K562 (cell line): ENCODE data around the gene HNRNPM. TPM values are rescaled to one million over a fixed set of nuclear protein-coding genes. Genes with fewer than 3 reads are reported as not detected.

Experiments
- CAMTA2 ChIP-seq: fragments of 250-450 bp; sonication (Bioruptor Pico); conservative IDR thresholded peaks from 2 replicates; pipeline ENCODE4 v1.5.1; 2022
- FOXJ3 ChIP-seq: sonication (generic); formaldehyde crosslinking; IDR thresholded peaks from 2 replicates; pipeline ENCODE4 v1.4.0; 2020; ENCODE audit warnings: mild to moderate bottlenecking, missing genetic modification reagents
- MAZ ChIP-seq, 2 experiments: fragments of 450-650 bp in 1 of 2; sonication (generic) in 1 of 2; formaldehyde crosslinking; IDR thresholded peaks in 1 of 2; conservative IDR thresholded peaks in 1 of 2; 2 replicates each; pipeline versions ENCODE4 v1.4.0 to v1.5.0; 2020; ENCODE audit warnings: mild to moderate bottlenecking in 1 of 2, missing genetic modification reagents in 1 of 2
- MXI1 ChIP-seq: IDR thresholded peaks from 2 replicates; pipeline ENCODE4 v1.6.1; 2011; ENCODE audit warnings: low read depth, mild to moderate bottlenecking, improper control_type of control experiment, low read length
- NFRKB ChIP-seq: fragments of 450-650 bp; IDR thresholded peaks from 2 replicates; pipeline ENCODE4 v1.6.1; 2016; ENCODE audit warnings: low read depth
- PCBP1 ChIP-seq: fragments of 200-400 bp; formaldehyde crosslinking; IDR thresholded peaks from 2 replicates; pipeline ENCODE4 v1.6.1; 2018; ENCODE audit warnings: mild to moderate bottlenecking, low read depth, low read length; ENCODE audit not compliant: poor library complexity, severe bottlenecking
- ZFX ChIP-seq: sonication (generic); formaldehyde crosslinking; IDR thresholded peaks from 2 replicates; pipeline ENCODE4 v1.8.0; 2022; ENCODE audit warnings: mild to moderate bottlenecking, missing genetic modification reagents, moderate library complexity
- ZNF583 ChIP-seq: fragments of 250-450 bp; sonication (Bioruptor Pico); IDR thresholded peaks from 2 replicates; pipeline ENCODE4 v1.4.0; 2020
- polyA plus RNA-seq, 8 experiments: library from polyadenylated mRNA; depleted of rRNA in 4 of 8; stranded (reverse) in 5 of 8; unstranded in 3 of 8; fragments of >200 nt; fragmentation: Nextera tagmentation in 2 of 8; fragmentation: Illumina TruSeq in 1 of 8; extraction: Ambion mirVana in 2 of 8; extraction: Trizol in 1 of 8; gene quantifications; 2 replicates each; pipeline versions ENCODE4 v1.2.1 to v1.2.3, GENCODE V29; 2011 to 2014; ENCODE audit warnings: inconsistent platforms in 1 of 8, missing spikeins in 1 of 8
- total RNA-seq, 7 experiments: library from RNA; depleted of rRNA in 6 of 7; stranded (reverse); fragments of >200 nt in 6 of 7; fragmentation: Illumina TruSeq in 2 of 7; extraction: Trizol in 2 of 7; gene quantifications; 2 replicates each; pipeline versions ENCODE4 v1.2.1 to v1.2.3, GENCODE V29; 2011 to 2021; ENCODE audit warnings: low replicate concordance in 1 of 7
- TF ChIP-seq, protein P1 (sequence below): sonication (generic); formaldehyde crosslinking; IDR thresholded peaks from 2 replicates; pipeline ENCODE4 v1.8.1; 2023; ENCODE audit warnings: mild to moderate bottlenecking, missing genetic modification reagents
- TF ChIP-seq, protein P2 (sequence below): fragments of 450-650 bp; IDR thresholded peaks from 2 replicates; pipeline ENCODE4 v1.6.1; 2016; ENCODE audit warnings: missing biosample characterization, missing genetic modification characterization
- TF ChIP-seq, protein P3 (sequence below), 2 experiments: fragments of 450-650 bp; IDR thresholded peaks; 2 replicates each; pipeline ENCODE4 v1.6.1; 2018; ENCODE audit warnings: mild to moderate bottlenecking in 2 of 2, low read depth in 1 of 2; ENCODE audit not compliant: partially characterized antibody in 2 of 2
- TF ChIP-seq, protein P4 (sequence below): sonication (generic); formaldehyde crosslinking; IDR thresholded peaks from 2 replicates; pipeline ENCODE4 v1.8.1; 2023; ENCODE audit warnings: mild to moderate bottlenecking, missing genetic modification reagents
- TF ChIP-seq, protein P5 (sequence below): fragments of 450-650 bp; formaldehyde crosslinking; IDR thresholded peaks from 2 replicates; pipeline ENCODE4 v1.4.0; 2020; ENCODE audit warnings: mild to moderate bottlenecking, moderate library complexity
- TF ChIP-seq, protein P6 (sequence below): fragments of 250-450 bp; sonication (Bioruptor Pico); IDR thresholded peaks from 2 replicates; pipeline ENCODE4 v1.4.0; 2020; ENCODE audit warnings: mild to moderate bottlenecking

HNRNPM gene
- total and polyA plus RNA-seq, 9 of the 15 experiments (the other 6 are each of a cell fraction or from before 2014, with no cell fraction given), result 11.1 to 340 (median 195) TPM

DNA sequence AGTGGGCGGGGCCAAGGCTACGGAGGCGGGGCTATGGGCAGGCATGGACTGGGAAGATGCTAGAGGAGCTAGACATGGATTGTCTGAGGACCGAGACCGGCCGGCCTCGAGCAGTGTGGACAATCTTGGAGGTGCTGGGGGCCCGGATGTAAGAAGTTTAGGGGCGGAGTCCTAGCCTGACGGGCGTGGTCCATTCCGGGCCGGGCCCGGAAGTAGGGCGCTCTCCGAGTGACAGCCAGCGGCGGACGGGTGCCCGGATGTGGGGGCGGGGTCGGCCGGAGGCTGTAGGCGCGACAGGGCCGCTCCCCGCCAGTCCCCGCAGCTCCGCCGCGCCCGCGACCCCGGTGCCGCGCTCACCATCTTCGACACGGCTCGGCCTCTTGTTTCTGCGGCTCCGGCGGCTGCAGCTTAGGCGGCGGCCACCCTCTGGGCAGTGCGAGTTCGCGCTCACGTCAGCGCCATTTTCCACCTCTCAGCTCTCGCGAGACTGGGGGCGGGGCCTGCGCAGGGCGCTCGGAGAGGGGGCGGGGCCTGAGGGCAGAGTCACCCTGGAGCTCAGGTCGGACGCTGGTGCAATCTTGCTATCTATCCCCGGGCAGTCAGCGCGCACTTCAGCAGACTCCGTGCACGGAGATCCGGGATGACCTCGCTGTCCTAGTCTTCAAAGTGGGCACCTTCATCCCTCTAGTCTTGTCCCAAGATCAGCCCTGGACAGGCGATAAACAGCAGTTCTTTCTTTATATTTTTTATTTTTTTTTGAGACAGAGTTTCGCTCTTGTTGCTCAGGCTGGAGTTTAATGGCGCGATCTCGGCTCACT, 69.1 kb downstream of the HNRNPM start, which contains the start of gene ZNF414 (continued):
- peak; percentile 81 for TF ChIP-seq ZFX (CRISPR knock-in tag)
- TF ChIP-seq, protein P1, sequence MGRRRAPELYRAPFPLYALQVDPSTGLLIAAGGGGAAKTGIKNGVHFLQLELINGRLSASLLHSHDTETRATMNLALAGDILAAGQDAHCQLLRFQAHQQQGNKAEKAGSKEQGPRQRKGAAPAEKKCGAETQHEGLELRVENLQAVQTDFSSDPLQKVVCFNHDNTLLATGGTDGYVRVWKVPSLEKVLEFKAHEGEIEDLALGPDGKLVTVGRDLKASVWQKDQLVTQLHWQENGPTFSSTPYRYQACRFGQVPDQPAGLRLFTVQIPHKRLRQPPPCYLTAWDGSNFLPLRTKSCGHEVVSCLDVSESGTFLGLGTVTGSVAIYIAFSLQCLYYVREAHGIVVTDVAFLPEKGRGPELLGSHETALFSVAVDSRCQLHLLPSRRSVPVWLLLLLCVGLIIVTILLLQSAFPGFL (CRISPR knock-in tag), result 0 out of 2 replicates have a peak, but pooled peaks have one; percentile 76
- 0 out of 2 replicates have a peak, but pooled peaks have one; percentile 7 for TF ChIP-seq CAMTA2
- peak in 1 of 2 experiments; percentile 86; a peak in 3 of 4 replicates for TF ChIP-seq MAZ (CRISPR knock-in tag; conservative IDR thresholded peaks at IDR 0.05 in 1 of 2, IDR thresholded peaks at IDR 0.05 in 1 of 2)
- TF ChIP-seq, protein P2, sequence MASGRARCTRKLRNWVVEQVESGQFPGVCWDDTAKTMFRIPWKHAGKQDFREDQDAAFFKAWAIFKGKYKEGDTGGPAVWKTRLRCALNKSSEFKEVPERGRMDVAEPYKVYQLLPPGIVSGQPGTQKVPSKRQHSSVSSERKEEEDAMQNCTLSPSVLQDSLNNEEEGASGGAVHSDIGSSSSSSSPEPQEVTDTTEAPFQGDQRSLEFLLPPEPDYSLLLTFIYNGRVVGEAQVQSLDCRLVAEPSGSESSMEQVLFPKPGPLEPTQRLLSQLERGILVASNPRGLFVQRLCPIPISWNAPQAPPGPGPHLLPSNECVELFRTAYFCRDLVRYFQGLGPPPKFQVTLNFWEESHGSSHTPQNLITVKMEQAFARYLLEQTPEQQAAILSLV (tag), result no peak
- no peak for TF ChIP-seq ZNF583 (CRISPR knock-in tag)
- TF ChIP-seq MXI1, result peak; percentile 30; the same call in 1 of the 2 replicates
- TF ChIP-seq, protein P3, sequence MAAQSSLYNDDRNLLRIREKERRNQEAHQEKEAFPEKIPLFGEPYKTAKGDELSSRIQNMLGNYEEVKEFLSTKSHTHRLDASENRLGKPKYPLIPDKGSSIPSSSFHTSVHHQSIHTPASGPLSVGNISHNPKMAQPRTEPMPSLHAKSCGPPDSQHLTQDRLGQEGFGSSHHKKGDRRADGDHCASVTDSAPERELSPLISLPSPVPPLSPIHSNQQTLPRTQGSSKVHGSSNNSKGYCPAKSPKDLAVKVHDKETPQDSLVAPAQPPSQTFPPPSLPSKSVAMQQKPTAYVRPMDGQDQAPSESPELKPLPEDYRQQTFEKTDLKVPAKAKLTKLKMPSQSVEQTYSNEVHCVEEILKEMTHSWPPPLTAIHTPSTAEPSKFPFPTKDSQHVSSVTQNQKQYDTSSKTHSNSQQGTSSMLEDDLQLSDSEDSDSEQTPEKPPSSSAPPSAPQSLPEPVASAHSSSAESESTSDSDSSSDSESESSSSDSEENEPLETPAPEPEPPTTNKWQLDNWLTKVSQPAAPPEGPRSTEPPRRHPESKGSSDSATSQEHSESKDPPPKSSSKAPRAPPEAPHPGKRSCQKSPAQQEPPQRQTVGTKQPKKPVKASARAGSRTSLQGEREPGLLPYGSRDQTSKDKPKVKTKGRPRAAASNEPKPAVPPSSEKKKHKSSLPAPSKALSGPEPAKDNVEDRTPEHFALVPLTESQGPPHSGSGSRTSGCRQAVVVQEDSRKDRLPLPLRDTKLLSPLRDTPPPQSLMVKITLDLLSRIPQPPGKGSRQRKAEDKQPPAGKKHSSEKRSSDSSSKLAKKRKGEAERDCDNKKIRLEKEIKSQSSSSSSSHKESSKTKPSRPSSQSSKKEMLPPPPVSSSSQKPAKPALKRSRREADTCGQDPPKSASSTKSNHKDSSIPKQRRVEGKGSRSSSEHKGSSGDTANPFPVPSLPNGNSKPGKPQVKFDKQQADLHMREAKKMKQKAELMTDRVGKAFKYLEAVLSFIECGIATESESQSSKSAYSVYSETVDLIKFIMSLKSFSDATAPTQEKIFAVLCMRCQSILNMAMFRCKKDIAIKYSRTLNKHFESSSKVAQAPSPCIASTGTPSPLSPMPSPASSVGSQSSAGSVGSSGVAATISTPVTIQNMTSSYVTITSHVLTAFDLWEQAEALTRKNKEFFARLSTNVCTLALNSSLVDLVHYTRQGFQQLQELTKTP (IDR thresholded peaks at IDR 0.05; ENCODE audit: low read depth in 1 of 2, partially characterized antibody in 2 of 2), result peak in 1 of 2 experiments; percentile 70
- TF ChIP-seq, protein P4, sequence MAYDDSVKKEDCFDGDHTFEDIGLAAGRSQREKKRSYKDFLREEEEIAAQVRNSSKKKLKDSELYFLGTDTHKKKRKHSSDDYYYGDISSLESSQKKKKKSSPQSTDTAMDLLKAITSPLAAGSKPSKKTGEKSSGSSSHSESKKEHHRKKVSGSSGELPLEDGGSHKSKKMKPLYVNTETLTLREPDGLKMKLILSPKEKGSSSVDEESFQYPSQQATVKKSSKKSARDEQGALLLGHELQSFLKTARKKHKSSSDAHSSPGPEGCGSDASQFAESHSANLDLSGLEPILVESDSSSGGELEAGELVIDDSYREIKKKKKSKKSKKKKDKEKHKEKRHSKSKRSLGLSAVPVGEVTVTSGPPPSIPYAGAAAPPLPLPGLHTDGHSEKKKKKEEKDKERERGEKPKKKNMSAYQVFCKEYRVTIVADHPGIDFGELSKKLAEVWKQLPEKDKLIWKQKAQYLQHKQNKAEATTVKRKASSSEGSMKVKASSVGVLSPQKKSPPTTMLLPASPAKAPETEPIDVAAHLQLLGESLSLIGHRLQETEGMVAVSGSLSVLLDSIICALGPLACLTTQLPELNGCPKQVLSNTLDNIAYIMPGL (CRISPR knock-in tag), result no peak; the same call in 1 of the 2 replicates
- no peak for TF ChIP-seq FOXJ3 (CRISPR knock-in tag)
- no peak for TF ChIP-seq PCBP1
- TF ChIP-seq NFRKB, result peak; percentile 84; the same call in 1 of the 2 replicates
- TF ChIP-seq, protein P5, sequence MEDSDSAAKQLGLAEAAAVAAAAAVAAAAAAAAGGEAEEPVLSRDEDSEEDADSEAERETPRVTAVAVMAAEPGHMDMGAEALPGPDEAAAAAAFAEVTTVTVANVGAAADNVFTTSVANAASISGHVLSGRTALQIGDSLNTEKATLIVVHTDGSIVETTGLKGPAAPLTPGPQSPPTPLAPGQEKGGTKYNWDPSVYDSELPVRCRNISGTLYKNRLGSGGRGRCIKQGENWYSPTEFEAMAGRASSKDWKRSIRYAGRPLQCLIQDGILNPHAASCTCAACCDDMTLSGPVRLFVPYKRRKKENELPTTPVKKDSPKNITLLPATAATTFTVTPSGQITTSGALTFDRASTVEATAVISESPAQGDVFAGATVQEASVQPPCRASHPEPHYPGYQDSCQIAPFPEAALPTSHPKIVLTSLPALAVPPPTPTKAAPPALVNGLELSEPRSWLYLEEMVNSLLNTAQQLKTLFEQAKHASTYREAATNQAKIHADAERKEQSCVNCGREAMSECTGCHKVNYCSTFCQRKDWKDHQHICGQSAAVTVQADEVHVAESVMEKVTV (CRISPR knock-in tag), result no peak
- TF ChIP-seq, protein P6, sequence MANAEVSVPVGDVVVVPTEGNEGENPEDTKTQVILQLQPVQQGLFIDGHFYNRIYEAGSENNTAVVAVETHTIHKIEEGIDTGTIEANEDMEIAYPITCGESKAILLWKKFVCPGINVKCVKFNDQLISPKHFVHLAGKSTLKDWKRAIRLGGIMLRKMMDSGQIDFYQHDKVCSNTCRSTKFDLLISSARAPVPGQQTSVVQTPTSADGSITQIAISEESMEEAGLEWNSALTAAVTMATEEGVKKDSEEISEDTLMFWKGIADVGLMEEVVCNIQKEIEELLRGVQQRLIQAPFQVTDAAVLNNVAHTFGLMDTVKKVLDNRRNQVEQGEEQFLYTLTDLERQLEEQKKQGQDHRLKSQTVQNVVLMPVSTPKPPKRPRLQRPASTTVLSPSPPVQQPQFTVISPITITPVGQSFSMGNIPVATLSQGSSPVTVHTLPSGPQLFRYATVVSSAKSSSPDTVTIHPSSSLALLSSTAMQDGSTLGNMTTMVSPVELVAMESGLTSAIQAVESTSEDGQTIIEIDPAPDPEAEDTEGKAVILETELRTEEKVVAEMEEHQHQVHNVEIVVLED (CRISPR knock-in tag), result peak; percentile 34; the same call in 1 of the 2 replicates
